ENCODE results near the gene THBD. TPM values are rescaled to one million over a fixed set of nuclear protein-coding genes. Genes with fewer than 3 reads are reported as not detected.

The THBD gene
- total RNA-seq, 4 donors from 2014 or later: 40.6 to 205 (median 113) TPM

DNA sequence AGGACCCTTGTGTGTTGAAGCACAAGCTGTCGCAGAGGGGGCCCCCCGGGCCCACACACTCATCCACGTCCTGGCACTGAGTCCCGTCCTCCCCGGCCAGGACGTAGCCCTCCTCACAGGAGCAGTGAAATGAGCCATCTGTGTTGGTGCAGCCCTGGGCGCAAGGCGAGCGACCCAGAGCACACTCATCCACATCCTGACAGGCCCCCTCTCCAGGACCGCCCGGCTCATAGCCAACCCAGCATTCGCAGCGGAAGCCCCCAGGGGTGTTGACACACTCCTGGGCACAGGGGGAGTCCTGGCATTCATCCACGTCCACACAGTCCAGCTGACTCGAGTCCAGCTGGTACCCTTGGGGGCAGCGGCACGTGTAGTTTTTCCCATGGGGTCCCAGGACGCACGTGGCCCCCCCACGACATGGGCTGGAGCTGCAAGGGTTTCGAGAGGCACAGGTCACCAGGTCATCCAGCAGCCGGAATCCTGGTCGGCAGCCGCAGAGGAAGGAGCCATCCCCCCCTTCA, 35.4 kb upstream of the THBD start:
- TF ChIP-seq, protein P1, sequence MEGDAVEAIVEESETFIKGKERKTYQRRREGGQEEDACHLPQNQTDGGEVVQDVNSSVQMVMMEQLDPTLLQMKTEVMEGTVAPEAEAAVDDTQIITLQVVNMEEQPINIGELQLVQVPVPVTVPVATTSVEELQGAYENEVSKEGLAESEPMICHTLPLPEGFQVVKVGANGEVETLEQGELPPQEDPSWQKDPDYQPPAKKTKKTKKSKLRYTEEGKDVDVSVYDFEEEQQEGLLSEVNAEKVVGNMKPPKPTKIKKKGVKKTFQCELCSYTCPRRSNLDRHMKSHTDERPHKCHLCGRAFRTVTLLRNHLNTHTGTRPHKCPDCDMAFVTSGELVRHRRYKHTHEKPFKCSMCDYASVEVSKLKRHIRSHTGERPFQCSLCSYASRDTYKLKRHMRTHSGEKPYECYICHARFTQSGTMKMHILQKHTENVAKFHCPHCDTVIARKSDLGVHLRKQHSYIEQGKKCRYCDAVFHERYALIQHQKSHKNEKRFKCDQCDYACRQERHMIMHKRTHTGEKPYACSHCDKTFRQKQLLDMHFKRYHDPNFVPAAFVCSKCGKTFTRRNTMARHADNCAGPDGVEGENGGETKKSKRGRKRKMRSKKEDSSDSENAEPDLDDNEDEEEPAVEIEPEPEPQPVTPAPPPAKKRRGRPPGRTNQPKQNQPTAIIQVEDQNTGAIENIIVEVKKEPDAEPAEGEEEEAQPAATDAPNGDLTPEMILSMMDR (IDR thresholded peaks at IDR 0.05): no peak
- DNase-seq (ENCODE audit: low spot score): no peak
- ATAC-seq (ENCODE audit: low FRiP score): no peak

DNA sequence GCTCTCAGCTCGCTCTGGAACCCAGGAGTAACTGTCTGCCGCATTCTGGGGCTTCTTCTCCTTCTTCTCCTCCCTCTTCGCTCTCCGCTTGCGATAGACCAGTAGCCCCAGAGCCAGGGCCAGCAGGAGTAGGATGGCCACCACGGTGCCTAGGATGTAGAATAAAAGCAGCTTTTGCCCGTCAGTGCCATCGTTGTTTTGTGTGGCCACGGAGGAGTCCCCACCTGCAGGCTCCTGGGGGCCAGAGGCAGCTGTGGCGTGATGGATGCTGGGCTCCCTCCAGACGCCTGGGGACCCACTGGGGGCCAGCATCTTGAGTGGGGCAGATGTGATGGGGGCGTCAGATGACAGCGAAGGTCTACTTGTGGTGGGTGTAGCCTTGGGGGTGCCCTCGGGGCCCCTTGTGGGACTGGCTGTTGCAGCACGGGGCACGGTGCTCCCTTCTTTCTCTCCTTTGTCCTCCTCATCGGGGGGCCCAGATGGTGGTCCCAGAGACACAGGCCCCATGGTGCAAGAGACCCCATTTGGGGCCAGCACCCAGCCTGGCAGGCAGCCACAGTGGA, 34.9 kb upstream of the THBD start:
- no peak for ATAC-seq (ENCODE audit: low FRiP score)
- DNase-seq (ENCODE audit: low spot score): no peak
- TF ChIP-seq, protein P1 (IDR thresholded peaks at IDR 0.05): no peak

DNA sequence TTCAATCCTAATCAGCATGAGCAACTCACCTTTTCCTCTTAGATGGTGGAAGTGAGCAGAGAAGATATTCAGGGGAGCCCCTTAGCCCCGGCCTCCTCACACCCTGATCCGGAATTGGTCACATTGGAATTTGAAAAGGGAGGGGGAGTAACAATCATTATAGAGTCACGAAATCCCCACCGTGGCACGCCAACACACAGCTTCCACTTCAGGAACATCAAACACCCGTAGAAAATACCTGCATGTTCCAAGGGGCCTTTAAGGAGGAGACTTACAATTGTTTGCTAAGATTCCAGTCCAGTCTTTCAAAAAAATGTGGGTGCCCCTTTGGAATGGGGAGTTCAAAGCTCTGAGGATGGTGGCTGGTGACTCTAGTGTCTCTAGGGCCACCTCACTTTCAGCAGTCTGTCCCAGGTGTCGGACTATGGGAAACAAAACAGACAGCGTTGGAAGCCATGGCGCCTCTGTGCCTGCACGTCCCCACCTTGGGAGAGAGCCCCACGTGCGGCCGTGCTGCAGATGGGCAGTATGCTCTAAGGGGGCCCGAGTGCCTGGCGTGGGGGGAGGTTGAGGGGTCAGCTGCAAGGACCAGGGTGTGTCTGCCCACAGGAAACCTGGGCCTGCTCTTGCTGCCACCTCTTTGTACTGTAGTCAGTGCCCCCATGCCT, 34.2 kb upstream of the THBD start:
- DNase-seq (ENCODE audit: low spot score) (no peak), ATAC-seq (ENCODE audit: low FRiP score) (no peak)
- TF ChIP-seq, protein P1 (IDR thresholded peaks at IDR 0.05): no peak

DNA sequence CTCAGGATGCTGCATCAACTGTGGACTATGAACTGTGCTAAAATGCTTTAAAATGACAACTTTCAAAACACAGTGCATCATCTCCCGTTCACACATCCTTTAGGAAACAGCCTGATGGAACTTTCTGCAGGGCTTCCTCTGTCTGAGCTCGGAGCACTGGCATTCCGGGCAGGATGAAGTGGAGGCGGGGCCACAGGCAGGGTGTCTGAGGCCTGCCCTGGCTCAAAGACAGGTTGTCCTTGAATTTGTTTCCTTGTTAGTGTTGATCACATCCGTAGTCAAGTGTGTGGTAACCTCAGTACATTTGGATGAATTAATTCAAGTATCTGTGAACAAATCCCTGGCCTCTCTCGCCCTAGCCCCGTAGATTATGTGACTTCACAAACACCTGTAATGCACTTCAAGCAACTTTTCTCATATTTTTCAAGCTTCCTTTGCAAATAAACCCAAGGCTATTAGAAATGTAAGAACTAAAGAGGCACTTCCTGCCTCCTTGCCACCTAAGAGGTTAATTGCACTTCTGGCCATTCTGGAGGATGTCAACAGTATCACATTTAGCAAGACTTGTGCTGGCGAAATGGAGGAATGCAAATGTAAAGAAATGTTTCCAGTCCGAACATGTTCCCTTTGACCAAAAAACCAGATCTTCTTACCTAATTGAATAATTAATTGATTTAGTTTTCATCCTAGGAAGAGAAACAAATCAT, 33.5 kb upstream of the THBD start:
- ATAC-seq (ENCODE audit: low FRiP score) (no peak), DNase-seq (ENCODE audit: low spot score) (no peak)
- TF ChIP-seq, protein P1 (IDR thresholded peaks at IDR 0.05): no peak

DNA sequence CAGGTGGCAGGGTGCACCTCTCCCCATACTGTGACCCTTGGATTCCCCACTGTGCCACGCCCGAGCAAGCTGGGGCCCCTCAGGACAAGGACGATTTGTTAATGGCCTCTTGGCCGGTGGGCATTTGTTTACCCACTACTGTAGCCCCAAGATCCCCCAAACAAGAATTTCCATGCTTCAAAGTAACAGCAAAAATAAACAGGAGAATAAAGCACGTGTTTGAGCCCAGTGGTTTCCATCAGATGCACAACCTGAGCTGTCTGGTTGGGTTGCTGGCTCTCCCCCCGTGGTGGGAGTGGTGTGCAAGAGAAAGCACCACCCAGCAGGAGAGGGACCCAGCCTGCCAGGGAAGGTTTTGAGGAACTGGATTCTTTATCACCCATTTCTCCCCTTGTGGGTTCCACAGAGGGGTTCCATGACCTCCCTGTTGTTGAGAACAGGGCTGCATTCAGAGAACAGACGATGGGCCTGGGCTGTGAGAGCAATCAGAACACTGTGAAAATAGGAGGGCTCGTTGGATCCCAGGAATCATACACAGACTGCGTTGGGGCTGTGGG, 31.9 kb upstream of the THBD start:
- ATAC-seq (ENCODE audit: low FRiP score): no peak
- DNase-seq (ENCODE audit: low spot score): no peak
- TF ChIP-seq, protein P1 (IDR thresholded peaks at IDR 0.05): no peak

DNA sequence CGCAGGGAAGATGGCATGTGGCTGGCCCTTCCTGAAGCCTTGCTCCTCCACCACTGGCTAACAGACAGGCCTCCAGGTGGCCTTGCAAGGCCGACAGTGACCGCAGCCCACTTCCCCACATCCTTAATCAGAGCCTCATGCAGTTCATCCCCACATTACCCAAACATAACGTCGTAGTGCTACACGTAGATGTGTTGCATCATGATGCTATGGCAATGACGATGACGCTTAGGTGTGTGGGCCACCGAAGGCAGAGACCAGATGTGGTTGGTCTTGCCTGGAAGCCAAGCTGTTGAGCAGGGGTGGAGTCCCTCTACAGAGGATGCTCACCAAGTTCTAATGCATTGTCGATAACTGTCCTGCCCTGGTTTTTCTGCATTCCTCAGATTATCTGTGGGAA, 31.0 kb upstream of the THBD start:
- TF ChIP-seq, protein P1 (IDR thresholded peaks at IDR 0.05): no peak

More for the DNA sequence above, 31.0 kb upstream of the THBD start:
- DNase-seq (ENCODE audit: low spot score) (no peak), ATAC-seq (ENCODE audit: low FRiP score) (no peak)

Measured in omental fat pad (tissue), 4 donors.